ENCODE data around the gene MSH2.

GRCh38 chr2:47386551-47386950 is 16.4 kb upstream of the MSH2 start:
- no peak for TF ChIP-seq CTCF (conservative IDR thresholded peaks at IDR 0.05 in 1 of 2, IDR thresholded peaks at IDR 0.05 in 1 of 2; ENCODE audit: extremely low read depth in 1 of 2, insufficient read depth in 1 of 2, low read depth in 1 of 2, low read length in 2 of 2)
- no peak for TF ChIP-seq EZH2 (IDR thresholded peaks at IDR 0.05; ENCODE audit: borderline replicate concordance, low read length)

Measured in mammary epithelial cell (primary cell).